Germinal center (tissue), 1 donor: Measurements from ENCODE around the gene AP3M1.
A peak's percentile ranks its signal among the peaks of the same experiment; 100 is the strongest.
"Not testable (repeated sequence)": the region's sequence is repeated elsewhere in the genome, so short reads cannot be mapped to it uniquely, and the experiment has no call there.

ENCODE experiments used
- DNase-seq: peaks from one replicate; pipeline ENCODE4 v3.0.0; 2012; ENCODE audit warnings: mixed read lengths, low spot score

AP3M1 gene

DNA sequence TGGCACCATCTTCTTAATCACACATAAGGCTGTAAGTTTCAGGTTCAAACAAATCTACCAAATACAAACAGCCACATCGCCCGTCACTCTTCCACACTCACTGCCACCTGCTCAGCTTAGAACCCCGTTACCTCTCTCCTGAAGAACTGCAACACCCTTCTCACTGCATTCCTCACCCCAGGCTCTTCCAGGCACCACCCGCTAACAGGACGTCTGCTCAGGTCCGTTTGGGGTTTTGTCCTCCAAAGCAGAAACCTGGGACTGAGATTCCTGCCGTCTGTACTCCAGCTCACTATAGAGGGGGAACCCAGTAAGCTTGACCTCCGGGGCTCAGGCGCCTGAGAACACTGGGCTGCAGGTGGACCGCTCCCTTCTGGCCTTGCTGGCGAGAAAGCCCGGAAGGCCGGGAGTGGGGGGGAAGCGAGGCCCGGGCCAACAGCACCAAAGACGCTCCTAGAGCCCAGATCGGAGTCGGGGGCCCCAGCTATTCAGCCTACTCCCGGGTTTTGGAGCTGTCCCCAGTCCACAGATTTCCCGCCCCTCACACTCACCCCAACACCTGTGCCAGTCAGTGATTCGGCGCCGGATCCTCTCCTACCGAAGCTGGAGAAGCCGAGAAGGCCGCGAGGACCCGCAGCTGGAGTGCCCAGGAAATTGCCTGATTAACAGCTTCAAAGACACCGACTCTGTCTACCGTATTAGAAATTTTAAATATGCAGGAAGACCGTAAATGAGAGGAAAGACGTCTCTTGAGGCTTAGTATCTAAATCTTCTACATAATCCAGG, at the start of gene AP3M1:
Gene AP3M1 (minus strand): TSS at position 625 of the 786 bp plus-strand sequence. CDS start 12,449 bp downstream, outside the sequence.
- peak; percentile 84 for DNase-seq

DNA sequence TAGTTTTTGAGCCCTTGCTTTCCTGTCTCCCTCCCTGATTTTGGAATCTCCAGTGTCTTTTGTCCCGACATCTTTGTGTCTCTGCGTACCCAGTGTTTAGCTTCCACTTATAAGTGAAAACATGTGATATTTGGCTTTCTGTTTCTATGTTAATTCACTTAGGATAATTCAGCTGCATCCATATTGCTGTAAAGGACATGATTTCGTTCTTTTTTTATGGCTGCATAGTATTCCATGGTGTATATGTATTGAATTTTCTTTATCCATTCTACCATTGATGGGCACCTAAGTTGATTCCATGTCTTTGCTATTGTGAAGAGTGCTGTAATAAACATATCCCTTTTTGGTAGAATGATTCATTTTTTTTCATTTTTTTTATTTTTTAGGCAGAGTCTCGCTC, 48.7 kb upstream of the AP3M1 start:
- DNase-seq = no peak

DNA sequence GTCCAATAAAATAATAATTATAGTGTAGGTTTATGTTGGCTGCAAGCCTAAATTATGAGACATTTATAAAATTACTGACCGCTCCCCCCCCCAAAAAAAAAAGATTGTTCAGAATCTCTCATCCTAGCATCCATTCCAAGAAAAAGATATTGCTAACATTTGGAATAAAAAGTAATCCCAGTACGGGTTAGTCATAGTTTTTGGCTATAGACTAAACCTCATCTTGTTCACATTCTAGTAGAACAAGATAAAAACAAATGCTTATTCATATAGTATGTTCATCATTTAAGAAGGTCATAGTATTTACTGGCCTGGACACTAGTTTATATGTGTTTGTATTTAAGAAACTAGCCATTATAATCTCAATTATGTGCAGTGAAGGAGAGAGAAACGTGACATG, 44.4 kb upstream of the AP3M1 start:
- no peak for DNase-seq

DNA sequence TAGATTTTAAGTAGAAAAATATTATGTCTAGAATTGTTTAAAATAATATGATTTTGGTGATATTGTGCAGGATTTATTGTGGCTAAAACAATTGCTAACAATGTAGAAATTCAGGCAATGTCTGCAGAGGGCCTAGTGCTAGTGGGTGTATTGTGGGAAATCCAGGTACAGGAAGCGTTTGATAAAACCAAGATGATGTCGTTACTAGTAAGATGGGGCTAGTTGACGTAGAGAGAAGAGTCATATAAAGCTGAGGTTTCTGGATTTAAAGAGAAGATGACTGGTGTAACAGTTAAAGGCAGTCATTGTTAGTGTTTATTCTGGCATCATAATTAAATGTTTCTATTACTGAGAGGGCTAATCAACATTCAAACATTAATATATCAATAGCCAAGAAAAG, 43.9 kb upstream of the AP3M1 start:
- no peak for DNase-seq

GRCh38 chr10:74190494-74190893, 39.9 kb upstream of the AP3M1 start:
- no peak for DNase-seq

GRCh38 chr10:74189999-74190421, 39.4 kb upstream of the AP3M1 start:
- DNase-seq = peak; percentile 44

DNA sequence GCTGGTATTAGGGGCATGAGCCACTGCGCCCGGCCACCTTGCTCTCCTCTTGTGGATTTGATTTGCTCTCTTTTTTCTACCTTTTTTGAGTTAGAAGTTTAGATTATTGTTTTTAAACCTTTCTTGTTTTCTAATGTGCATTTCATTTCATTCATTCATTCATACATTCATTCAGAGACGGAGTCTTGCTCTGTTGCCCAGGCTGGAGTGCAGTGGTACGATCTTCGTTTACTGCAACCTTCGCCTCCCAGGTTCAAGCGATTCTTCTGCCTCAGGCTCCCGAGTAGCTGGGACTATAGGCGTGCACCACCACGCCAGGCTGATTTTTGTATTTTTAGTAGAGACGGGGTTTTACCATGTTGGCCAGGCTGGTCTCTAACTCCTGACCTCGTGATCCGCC, 38.0 kb upstream of the AP3M1 start:
- DNase-seq = not testable (repeated sequence)

- no peak for DNase-seq
Observed at GRCh38 chr10:74187237-74187636, 36.6 kb upstream of the AP3M1 start.

GRCh38 chr10:74186678-74187077, 36.0 kb upstream of the AP3M1 start:
- DNase-seq = no peak

GRCh38 chr10:74179111-74179710, 28.6 kb upstream of the AP3M1 start:
- DNase-seq = no peak

DNA sequence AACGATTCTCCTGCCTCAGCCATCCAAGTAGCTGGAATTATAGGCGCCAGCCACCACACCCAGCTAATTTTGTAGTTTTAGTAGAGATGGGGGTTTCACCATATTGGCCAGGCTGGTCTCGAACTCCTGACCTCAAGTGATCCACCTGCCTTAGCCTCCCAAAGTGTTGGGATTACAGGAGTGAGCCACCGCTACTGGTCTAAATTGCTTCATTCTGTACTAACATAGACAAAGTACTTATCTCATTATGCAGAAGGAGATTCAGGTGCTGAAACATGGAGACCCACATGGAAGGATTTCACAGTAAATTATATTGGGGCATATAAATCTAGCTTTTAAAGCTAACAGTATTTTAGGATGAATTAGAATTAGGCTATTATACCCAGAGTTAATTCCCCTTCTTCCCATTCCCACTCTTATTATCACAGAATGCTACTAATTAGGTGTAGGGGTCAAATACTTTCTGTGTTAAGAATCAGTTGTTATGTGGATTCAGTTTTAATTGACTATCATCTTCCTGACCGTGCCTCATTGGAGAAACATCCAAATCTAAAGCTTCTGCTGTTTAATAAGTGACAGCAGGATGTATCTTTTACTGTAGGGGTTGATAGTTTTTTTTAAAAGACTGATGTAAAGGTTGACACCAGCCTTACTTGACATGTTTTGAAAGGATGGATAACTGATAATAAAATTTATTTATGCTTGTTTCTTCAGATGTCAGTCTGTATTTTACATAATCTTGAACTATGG, 27.6 kb upstream of the AP3M1 start:
- no peak for DNase-seq

DNA sequence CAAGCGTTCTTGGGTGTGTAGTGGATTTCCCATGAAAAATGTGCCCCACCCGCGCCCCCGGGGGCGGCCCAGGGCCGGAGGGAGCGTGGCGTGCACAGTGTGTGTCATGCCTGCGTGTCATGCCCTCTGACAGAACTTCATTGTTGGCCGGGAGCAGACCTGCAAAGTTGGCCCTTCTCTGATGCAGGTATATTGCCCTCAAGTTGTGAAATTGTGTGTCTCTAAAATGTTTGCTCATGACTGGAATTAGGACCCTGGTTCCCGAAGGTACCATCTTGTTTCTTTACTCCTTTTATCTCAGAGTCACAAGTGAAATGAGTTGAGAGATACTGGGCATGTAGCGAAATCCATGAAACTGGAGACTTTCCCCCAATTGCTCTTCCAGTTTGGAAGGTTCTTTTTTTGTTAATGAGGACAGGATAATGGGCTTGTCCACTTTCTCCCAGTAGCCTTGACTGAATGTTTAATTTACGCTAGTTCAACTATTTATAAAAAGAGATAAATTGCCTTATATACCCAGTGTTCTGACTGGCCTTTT, 26.6 kb upstream of the AP3M1 start:
- DNase-seq = peak; percentile 18

GRCh38 chr10:74176380-74177139, 25.9 kb upstream of the AP3M1 start:
- DNase-seq = peak; percentile 94

DNA sequence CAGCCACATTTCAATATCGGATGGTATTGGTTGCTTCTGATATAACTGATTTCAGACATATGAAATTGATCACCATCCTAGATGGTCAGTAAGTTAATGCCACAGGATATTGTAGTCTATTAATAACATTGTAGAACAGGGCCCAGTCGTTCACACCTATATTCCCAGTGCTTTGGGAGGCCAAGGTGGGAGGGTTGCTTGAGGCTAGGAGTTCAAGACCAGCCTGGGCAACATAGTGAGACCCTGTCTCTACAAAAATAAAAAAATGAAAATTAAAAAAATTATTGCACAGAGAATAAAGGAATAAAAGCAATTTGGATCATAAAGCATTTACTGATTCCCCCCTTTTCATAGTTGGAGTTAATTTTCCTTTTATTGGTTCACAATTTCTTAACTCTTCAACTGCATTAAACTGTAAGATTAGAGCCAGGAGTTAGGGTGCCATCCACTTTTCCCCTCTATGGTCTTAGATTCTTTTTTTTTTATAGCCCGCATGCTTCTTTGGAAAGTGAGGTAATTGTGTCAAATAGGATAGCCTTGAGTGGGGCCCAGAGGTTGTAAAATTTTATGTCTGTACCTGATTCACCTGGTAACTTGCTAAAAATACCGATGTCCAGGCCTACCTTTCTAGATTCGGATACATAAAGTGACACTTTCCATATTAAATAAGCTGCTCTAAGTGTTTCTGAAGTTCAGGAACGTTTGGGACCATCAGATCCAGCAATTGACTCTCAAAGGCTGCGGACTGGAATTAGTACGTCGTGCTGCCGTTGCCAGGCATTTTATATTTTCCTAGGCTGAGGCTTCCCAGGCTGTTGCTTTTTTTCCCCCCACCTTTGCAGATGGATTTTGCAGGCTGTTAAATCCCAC, 25.1 kb upstream of the AP3M1 start:
- DNase-seq = no peak

DNA sequence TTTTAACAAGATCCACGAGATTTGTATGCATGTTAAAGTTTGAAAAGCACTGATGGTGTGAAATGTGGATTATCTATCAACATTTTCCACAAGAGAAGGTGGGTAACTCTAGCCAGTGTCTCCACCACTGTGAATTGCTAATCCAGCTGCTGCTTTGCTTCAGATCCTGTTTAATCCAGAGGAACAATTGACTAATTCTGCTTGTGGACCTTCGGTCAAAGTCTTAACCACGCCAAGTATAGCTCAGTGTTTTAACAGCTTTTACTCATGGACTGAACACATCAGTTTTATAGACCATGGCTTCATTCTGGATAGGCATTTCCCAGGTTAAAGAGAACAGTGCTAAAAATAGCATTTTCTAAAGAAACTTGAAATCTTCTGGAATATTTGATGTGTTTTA, 23.9 kb upstream of the AP3M1 start:
- no peak for DNase-seq

GRCh38 chr10:74171625-74172024, 21.0 kb upstream of the AP3M1 start:
- DNase-seq = no peak

- no peak for DNase-seq
Observed at GRCh38 chr10:74167443-74167842, 16.8 kb upstream of the AP3M1 start.

- DNase-seq = no peak
Observed at GRCh38 chr10:74165530-74165901, 14.9 kb upstream of the AP3M1 start.

GRCh38 chr10:74164716-74165529, 14.3 kb upstream of the AP3M1 start:
- DNase-seq = no peak
